ENCODE measurements around the gene NFKBIB. TPM values are rescaled to one million over a fixed set of nuclear protein-coding genes. Genes with fewer than 3 reads are reported as not detected.

The NFKBIB gene
- total RNA-seq, 1 experiment from 2014 or later = 45.4 TPM

GRCh38 chr19:38917516-38917915 lies 17.7 kb downstream of the NFKBIB start:
- no peak for TF ChIP-seq CTCF (IDR thresholded peaks at IDR 0.05; ENCODE audit: unreplicated experiment)
- H3K4me3 Mint-ChIP-seq (ENCODE audit: unreplicated experiment) = no peak overlapping the region
- ChIA-PET POLR2A (interaction anchor here (1.3 kb wide), 1 partner anchor 9 kb away, joined by 3 read pairs; no protein-coding TSS in a partner anchor), CTCF (interaction anchor here (0.8 to 3.7 kb wide), 3 partner anchors 10 to 85 kb away, joined by 3 to 16 read pairs (median 3); partner anchors contain the start of genes MRPS12 and SARS2)
- H3K9me3 Mint-ChIP-seq (ENCODE audit: unreplicated experiment) = no peaks in the 10 kb centered on the region
- no peaks in the 10 kb centered on the region for H3K27me3 Mint-ChIP-seq (ENCODE audit: insufficient read depth, unreplicated experiment)
- no TSS peak for BruUV-seq (replicated peaks)
- no peak for DNase-seq (ENCODE audit: unreplicated experiment)
- no peaks in the 10 kb centered on the region for H3K4me1 Mint-ChIP-seq (ENCODE audit: insufficient read depth, unreplicated experiment)
- no peak overlapping the region for H3K27ac Mint-ChIP-seq (ENCODE audit: low read depth, unreplicated experiment)
- peaks cover 6% of the 10 kb centered on the region for H3K36me3 Mint-ChIP-seq (ENCODE audit: insufficient read depth, unreplicated experiment)
- intact Hi-C loops (cut with micrococcal nuclease) = no loop called here

- ChIA-PET CTCF (interaction anchor here (0.8 to 3.7 kb wide), 3 partner anchors 9 to 85 kb away, joined by 3 to 16 read pairs (median 3); partner anchors contain the start of genes MRPS12 and SARS2), POLR2A (interaction anchor here (1.3 to 1.5 kb wide), 2 partner anchors 9 to 13 kb away, joined by 3 to 5 read pairs; partner anchors contain the start of genes MRPS12 and SARS2)
- TF ChIP-seq CTCF (IDR thresholded peaks at IDR 0.05; ENCODE audit: unreplicated experiment) = peak; percentile 13
- peaks cover 6% of the 10 kb centered on the region for H3K36me3 Mint-ChIP-seq (ENCODE audit: insufficient read depth, unreplicated experiment)
- no peaks in the 10 kb centered on the region for H3K9me3 Mint-ChIP-seq (ENCODE audit: unreplicated experiment)
- no peak overlapping the region for H3K4me3 Mint-ChIP-seq (ENCODE audit: unreplicated experiment)
- no peaks in the 10 kb centered on the region for H3K4me1 Mint-ChIP-seq (ENCODE audit: insufficient read depth, unreplicated experiment)
- no peak overlapping the region for H3K27ac Mint-ChIP-seq (ENCODE audit: low read depth, unreplicated experiment)
- H3K27me3 Mint-ChIP-seq (ENCODE audit: insufficient read depth, unreplicated experiment) = no peaks in the 10 kb centered on the region
- no TSS peak for BruUV-seq (replicated peaks)
- peak; percentile 27 for DNase-seq (ENCODE audit: unreplicated experiment)
- intact Hi-C loops (cut with micrococcal nuclease) = no loop called here
These were observed 18.2 kb downstream of the NFKBIB start for GRCh38 chr19:38917921-38918491.

GRCh38 chr19:38918526-38918925 lies 18.8 kb downstream of the NFKBIB start:
- H3K9me3 Mint-ChIP-seq (ENCODE audit: unreplicated experiment) = no peaks in the 10 kb centered on the region
- no peak overlapping the region for H3K27ac Mint-ChIP-seq (ENCODE audit: low read depth, unreplicated experiment)
- no peak for DNase-seq (ENCODE audit: unreplicated experiment)
- no peaks in the 10 kb centered on the region for H3K27me3 Mint-ChIP-seq (ENCODE audit: insufficient read depth, unreplicated experiment)
- no peak for TF ChIP-seq CTCF (IDR thresholded peaks at IDR 0.05; ENCODE audit: unreplicated experiment)
- H3K4me1 Mint-ChIP-seq (ENCODE audit: insufficient read depth, unreplicated experiment) = no peaks in the 10 kb centered on the region
- POLR2A ChIA-PET = interaction anchor here (1.5 kb wide), 1 partner anchor 12 kb away, joined by 5 read pairs; the partner anchor contains the start of genes MRPS12 and SARS2
- BruUV-seq (replicated peaks) = no TSS peak
- CTCF ChIA-PET = interaction anchor here (3.7 kb wide), 1 partner anchor 12 kb away, joined by 16 read pairs; the partner anchor contains the start of genes MRPS12 and SARS2
- intact Hi-C loops (cut with micrococcal nuclease) = no loop called here
- no peak overlapping the region for H3K4me3 Mint-ChIP-seq (ENCODE audit: unreplicated experiment)
- H3K36me3 Mint-ChIP-seq (ENCODE audit: insufficient read depth, unreplicated experiment) = peaks cover 8% of the 10 kb centered on the region

- intact Hi-C loops (cut with micrococcal nuclease) = no loop called here
- Mint-ChIP-seq H3K4me3 (ENCODE audit: unreplicated experiment) (no peak overlapping the region), H3K27ac (ENCODE audit: low read depth, unreplicated experiment) (no peak overlapping the region), H3K4me1 (ENCODE audit: insufficient read depth, unreplicated experiment) (no peaks in the 10 kb centered on the region), H3K36me3 (ENCODE audit: insufficient read depth, unreplicated experiment) (peaks cover 20% of the 10 kb centered on the region), H3K27me3 (ENCODE audit: insufficient read depth, unreplicated experiment) (no peaks in the 10 kb centered on the region), H3K9me3 (ENCODE audit: unreplicated experiment) (no peaks in the 10 kb centered on the region)
- CTCF ChIA-PET = interaction anchor here (1.7 to 3.7 kb wide), 2 partner anchors 10 to 13 kb away, joined by 10 to 16 read pairs; partner anchors contain the start of genes MRPS12 and SARS2
- BruUV-seq (replicated peaks) = no TSS peak
- POLR2A ChIA-PET = interaction anchor here (0.7 to 1.0 kb wide), 2 partner anchors 8 to 69 kb away, joined by 4 to 5 read pairs; partner anchors contain the start of gene CCER2
- TF ChIP-seq CTCF (IDR thresholded peaks at IDR 0.05; ENCODE audit: unreplicated experiment) = no peak
- no peak for DNase-seq (ENCODE audit: unreplicated experiment)
These were observed 20.2 kb downstream of the NFKBIB start for GRCh38 chr19:38919837-38920601.

Data from MCF 10A (cell line).